Nucleus accumbens (tissue), 56 donors: ENCODE results near the gene MCL1.

ENCODE experiments used
- DNase-seq, 56 donors: peaks; one replicate each; lab custom pipeline; 2025; lab: John Stamatoyannopoulos, UW

Gene MCL1

GRCh38 chr1:150546294-150546937 is 33.0 kb downstream of the MCL1 start:
- no peak for DNase-seq

- DNase-seq = no peak
Measured at GRCh38 chr1:150545486-150546032, 33.9 kb downstream of the MCL1 start.

GRCh38 chr1:150544204-150544603 is 35.2 kb downstream of the MCL1 start:
- no peak for DNase-seq

- DNase-seq = no peak
Measured at GRCh38 chr1:150543500-150544143, 35.8 kb downstream of the MCL1 start.

GRCh38 chr1:150537732-150538684 is 41.4 kb downstream of the MCL1 start:
- no peak for DNase-seq

- no peak for DNase-seq
Measured at GRCh38 chr1:150536836-150537731, 42.3 kb downstream of the MCL1 start.

GRCh38 chr1:150535511-150536287 is 43.7 kb downstream of the MCL1 start:
- no peak for DNase-seq

- DNase-seq = no peak
Measured at GRCh38 chr1:150534002-150534401, 45.4 kb downstream of the MCL1 start.

GRCh38 chr1:150532860-150533259 is 46.5 kb downstream of the MCL1 start:
- DNase-seq = peak in 2 of 56 donors; percentile 29 to 35

- no peak for DNase-seq
Measured at GRCh38 chr1:150530491-150531159, 48.8 kb downstream of the MCL1 start.

- DNase-seq = no peak
Measured at GRCh38 chr1:150529017-150529416, 50.4 kb downstream of the MCL1 start.

- DNase-seq = no peak
Measured at GRCh38 chr1:150528196-150528595, 51.2 kb downstream of the MCL1 start.

GRCh38 chr1:150525348-150525747 is 54.1 kb downstream of the MCL1 start:
- DNase-seq = no peak
